Loucy (cell line): Measurements from ENCODE around the gene CCDC137.

Experiments
- H2AFZ ChIP-seq: fragments of 200-600 bp; sonication (generic); 2 replicates; pipeline ENCODE4 v1.6.0; 2016; ENCODE audit warnings: antibody characterized with exemption, mild to moderate bottlenecking, low read length, moderate library complexity
- H3F3A ChIP-seq: fragments of 200-600 bp; 2 replicates; pipeline ENCODE4 v1.6.0; 2016; ENCODE audit warnings: antibody characterized with exemption, low read depth, mild to moderate bottlenecking
- H3K27me3 ChIP-seq: fragments of 200-600 bp; sonication (generic); 2 replicates; pipeline ENCODE4 v1.6.1; 2014; ENCODE audit warnings: low read length, mild to moderate bottlenecking; ENCODE audit not compliant: insufficient read depth, poor library complexity, severe bottlenecking
- H3K36me3 ChIP-seq: fragments of 200-600 bp; sonication (generic); 2 replicates; pipeline ENCODE4 v1.6.1; 2016; ENCODE audit warnings: low read length; ENCODE audit not compliant: insufficient read depth
- H3K4me1 ChIP-seq: fragments of 200-600 bp; sonication (generic); 2 replicates; pipeline ENCODE4 v1.5.1; 2014; ENCODE audit warnings: low read length, mild to moderate bottlenecking; ENCODE audit not compliant: insufficient read depth, poor library complexity, severe bottlenecking
- H3K4me2 ChIP-seq: fragments of 200-600 bp; sonication (generic); 2 replicates; pipeline ENCODE4 v1.6.0; 2014; ENCODE audit warnings: antibody characterized with exemption, low read length, low read depth, mild to moderate bottlenecking; ENCODE audit not compliant: poor library complexity, severe bottlenecking
- H3K4me3 ChIP-seq: fragments of 200-600 bp; sonication (generic); 2 replicates; pipeline ENCODE4 v1.5.1; 2014; ENCODE audit warnings: low read length, mild to moderate bottlenecking, mixed read lengths; ENCODE audit not compliant: poor library complexity, severe bottlenecking
- H3K79me2 ChIP-seq: fragments of 200-600 bp; sonication (generic); 2 replicates; pipeline ENCODE4 v1.6.1; 2014; ENCODE audit warnings: low read length; ENCODE audit not compliant: insufficient read depth
- H3K9ac ChIP-seq: fragments of 200-600 bp; sonication (generic); 2 replicates; pipeline ENCODE4 v1.6.0; 2014; ENCODE audit warnings: mild to moderate bottlenecking, low read depth, low read length, moderate library complexity; ENCODE audit not compliant: poor library complexity, severe bottlenecking
- H3K9me2 ChIP-seq: fragments of 200-600 bp; sonication (generic); replicated peaks from 2 replicates; pipeline ENCODE4 v1.6.1; 2016; ENCODE audit warnings: low read depth, low read length, mixed read lengths
- H3K9me3 ChIP-seq: fragments of 200-600 bp; sonication (generic); 2 replicates; pipeline ENCODE4 v1.6.1; 2014; ENCODE audit warnings: mild to moderate bottlenecking, antibody characterized with exemption, low read length, low read depth; ENCODE audit not compliant: insufficient read depth
- H4K20me1 ChIP-seq: fragments of 200-600 bp; sonication (generic); 2 replicates; pipeline ENCODE4 v1.6.0; 2014; ENCODE audit warnings: antibody characterized with exemption, low read length, mild to moderate bottlenecking; ENCODE audit not compliant: insufficient read depth, poor library complexity, severe bottlenecking
- CTCF ChIP-seq: fragments of 200-600 bp; sonication (generic); conservative IDR thresholded peaks from 2 replicates; pipeline ENCODE4 v1.5.1; 2014; ENCODE audit warnings: mild to moderate bottlenecking, antibody characterized with exemption, low read length
- EZH2phosphoT487 ChIP-seq: fragments of 200-600 bp; IDR thresholded peaks from 2 replicates; pipeline ENCODE4 v1.6.1; 2018; ENCODE audit warnings: antibody characterized with exemption, mild to moderate bottlenecking, moderate library complexity, borderline replicate concordance

CCDC137 gene

DNA sequence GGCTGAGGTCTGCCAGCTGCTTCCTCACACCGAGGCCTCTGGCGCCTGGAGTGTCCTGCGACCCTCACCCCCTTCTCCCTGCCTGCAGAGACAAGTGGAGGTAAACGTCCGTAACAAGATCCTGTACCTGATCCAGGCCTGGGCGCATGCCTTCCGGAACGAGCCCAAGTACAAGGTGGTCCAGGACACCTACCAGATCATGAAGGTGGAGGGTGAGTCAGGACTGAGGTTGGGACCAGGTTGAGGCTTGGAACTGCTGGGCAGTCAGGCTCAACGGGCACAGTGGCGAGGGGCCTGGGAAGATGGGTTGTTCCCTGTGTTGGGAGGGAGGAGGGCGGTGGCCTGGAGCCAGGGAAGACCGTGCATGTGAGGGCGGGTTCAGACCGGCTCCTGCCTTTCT, 22.1 kb downstream of the CCDC137 start:
- Histone ChIP-seq H3K4me3 (no peak overlapping the region), H3K27me3 (no peaks in the 10 kb centered on the region), H3K4me1 (peaks cover 11% of the 10 kb centered on the region), H3K9me3 (no peaks in the 10 kb centered on the region), H3K79me2 (peaks cover 55% of the 10 kb centered on the region), H2AFZ (no peak overlapping the region), H3K9ac (no peak overlapping the region), H3K9me2 (no peaks in the 10 kb centered on the region), H3K36me3 (peaks cover 60% of the 10 kb centered on the region; the same call in 1 of the 2 replicates), H3K4me2 (no peak overlapping the region), H4K20me1 (peaks cover 17% of the 10 kb centered on the region), H3F3A (no peaks in the 10 kb centered on the region)
- TF ChIP-seq CTCF, result no peak
- no peak for TF ChIP-seq EZH2phosphoT487

- TF ChIP-seq CTCF (no peak), EZH2phosphoT487 (no peak)
- H3K4me3 ChIP-seq, result no peak overlapping the region
- no peak overlapping the region for H3K9ac ChIP-seq
These were observed 23.5 kb downstream of the CCDC137 start for GRCh38 chr17:81690066-81690465.

DNA sequence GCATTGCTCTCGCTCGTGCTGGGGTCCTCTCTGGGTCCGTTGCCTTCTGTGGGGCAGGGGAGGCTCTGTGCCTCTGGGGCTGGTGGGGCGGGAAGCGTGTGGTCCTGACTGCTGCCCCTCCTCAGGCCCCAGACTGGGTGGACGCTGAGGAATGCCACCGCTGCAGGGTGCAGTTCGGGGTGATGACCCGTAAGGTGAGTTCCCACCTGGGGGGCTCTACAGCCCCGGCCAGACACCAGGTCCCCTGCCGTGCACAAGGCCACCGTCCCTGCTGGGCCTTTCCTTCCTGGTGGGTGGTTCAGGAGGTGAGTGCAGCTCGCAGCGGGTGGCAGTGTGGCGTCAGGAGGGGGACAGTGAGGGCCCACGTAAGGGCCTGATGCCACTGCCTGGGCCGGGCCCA, 24.0 kb downstream of the CCDC137 start:
- Histone ChIP-seq H2AFZ (no peak overlapping the region), H3K9me2 (no peaks in the 10 kb centered on the region), H3K27me3 (no peaks in the 10 kb centered on the region), H3K4me3 (no peak overlapping the region), H3K79me2 (peaks cover 39% of the 10 kb centered on the region), H3K9ac (no peak overlapping the region), H3K36me3 (peaks cover 80% of the 10 kb centered on the region; the same call in 1 of the 2 replicates), H3F3A (no peaks in the 10 kb centered on the region), H3K4me1 (peaks cover 2% of the 10 kb centered on the region), H4K20me1 (peaks cover 6% of the 10 kb centered on the region), H3K9me3 (no peaks in the 10 kb centered on the region), H3K4me2 (no peak overlapping the region)
- no peak for TF ChIP-seq CTCF
- TF ChIP-seq EZH2phosphoT487, result no peak

More at GRCh38 chr17:81690066-81690465, 23.5 kb downstream of the CCDC137 start:
- Histone ChIP-seq H3K4me2 (no peak overlapping the region), H3F3A (no peaks in the 10 kb centered on the region), H3K79me2 (peaks cover 44% of the 10 kb centered on the region), H3K9me3 (no peaks in the 10 kb centered on the region), H4K20me1 (peaks cover 9% of the 10 kb centered on the region), H3K27me3 (no peaks in the 10 kb centered on the region), H3K4me1 (peaks cover 7% of the 10 kb centered on the region), H3K9me2 (no peaks in the 10 kb centered on the region), H2AFZ (no peak overlapping the region), H3K36me3 (peaks cover 75% of the 10 kb centered on the region; the same call in 1 of the 2 replicates)
